Measurements from ENCODE around the gene CHAF1A. TPM values are rescaled to one million over a fixed set of nuclear protein-coding genes. Genes with fewer than 3 reads are reported as not detected.
A peak's percentile ranks its signal among the peaks of the same experiment; 100 is the strongest.

The CHAF1A gene
- total and polyA plus RNA-seq, 2 donors (not counting 1 experiment from before 2014, with no cell fraction given), result 5.9 TPM

GRCh38 chr19:4472174-4472974 is 69.9 kb downstream of the CHAF1A start, which contains the start of gene HDGFL2:
Gene HDGFL2, plus strand, starts transcription at chr19:4472297. Its CDS starts 54 bp downstream, at chr19:4472351.
- no peak for DNase-seq (ENCODE audit: low read depth in 2 of 2)
- Histone ChIP-seq H4K20me1 (ENCODE audit: control insufficient read depth, extremely low read depth, insufficient read depth, low read length) (no peaks in the 10 kb centered on the region), H3K4me2 (ENCODE audit: extremely low read depth, insufficient read depth, low read length) (peak within 1 kb of the TSS; percentile 98), H3K27me3 (ENCODE audit: control insufficient read depth, insufficient read depth, low read length) (no peaks in the 10 kb centered on the region), H3K4me3 (replicated peaks in 1 of 4; ENCODE audit: control extremely low read depth in 1 of 4, insufficient read depth in 1 of 4, low read depth in 3 of 4, low read length in 4 of 4) (peak within 1 kb of the TSS; percentile 80 to 90 (median 86)), H3K79me2 (ENCODE audit: control insufficient read depth, insufficient read depth, low read length) (peaks cover 30% of the 10 kb centered on the region), H3K36me3 (ENCODE audit: control insufficient read depth, insufficient read depth, low read length) (peaks cover 9% of the 10 kb centered on the region), H3K27ac (ENCODE audit: insufficient read depth, low read length) (peak within 1 kb of the TSS; percentile 77), H2AFZ (ENCODE audit: low read length) (peak within 1 kb of the TSS; percentile 81), H3K9me3 (ENCODE audit: control insufficient read depth, insufficient read depth, low read depth, low read length) (no peaks in the 10 kb centered on the region), H3K4me1 (ENCODE audit: control insufficient read depth, extremely low read depth, insufficient read depth, low read length) (no peaks in the 10 kb centered on the region), H3K9ac (ENCODE audit: insufficient read depth, low read length) (peak within 1 kb of the TSS; percentile 66)
- no peak for TF ChIP-seq EZH2 (IDR thresholded peaks at IDR 0.05; ENCODE audit: low read length, missing control alignments)
- no peak for TF ChIP-seq CTCF (conservative IDR thresholded peaks at IDR 0.05 in 1 of 2, IDR thresholded peaks at IDR 0.05 in 1 of 2; ENCODE audit: low read depth in 1 of 2, low read length in 2 of 2)

- Histone ChIP-seq H4K20me1 (ENCODE audit: control insufficient read depth, extremely low read depth, insufficient read depth, low read length) (no peaks in the 10 kb centered on the region), H3K36me3 (ENCODE audit: control insufficient read depth, insufficient read depth, low read length) (peaks cover 12% of the 10 kb centered on the region), H3K9me3 (ENCODE audit: control insufficient read depth, insufficient read depth, low read depth, low read length) (no peaks in the 10 kb centered on the region), H2AFZ (ENCODE audit: low read length) (no peak overlapping the region), H3K4me1 (ENCODE audit: control insufficient read depth, extremely low read depth, insufficient read depth, low read length) (no peaks in the 10 kb centered on the region), H3K27me3 (ENCODE audit: control insufficient read depth, insufficient read depth, low read length) (no peaks in the 10 kb centered on the region), H3K27ac (ENCODE audit: insufficient read depth, low read length) (peak overlapping the region; percentile 44), H3K4me2 (ENCODE audit: extremely low read depth, insufficient read depth, low read length) (peak overlapping the region; percentile 98), H3K9ac (ENCODE audit: insufficient read depth, low read length) (peak overlapping the region; percentile 66), H3K79me2 (ENCODE audit: control insufficient read depth, insufficient read depth, low read length) (peaks cover 30% of the 10 kb centered on the region), H3K4me3 (replicated peaks in 1 of 4; ENCODE audit: control extremely low read depth in 1 of 4, insufficient read depth in 1 of 4, low read depth in 3 of 4, low read length in 4 of 4) (peak overlapping the region; percentile 71 to 90 (median 83))
- no peak for DNase-seq (ENCODE audit: low read depth in 2 of 2)
- TF ChIP-seq EZH2 (IDR thresholded peaks at IDR 0.05; ENCODE audit: low read length, missing control alignments) (no peak), CTCF (conservative IDR thresholded peaks at IDR 0.05 in 1 of 2, IDR thresholded peaks at IDR 0.05 in 1 of 2; ENCODE audit: low read depth in 1 of 2, low read length in 2 of 2) (no peak)
Measured at GRCh38 chr19:4473011-4473762, 70.7 kb downstream of the CHAF1A start.
